ENCODE measurements around the gene PLEKHO1.

DNA sequence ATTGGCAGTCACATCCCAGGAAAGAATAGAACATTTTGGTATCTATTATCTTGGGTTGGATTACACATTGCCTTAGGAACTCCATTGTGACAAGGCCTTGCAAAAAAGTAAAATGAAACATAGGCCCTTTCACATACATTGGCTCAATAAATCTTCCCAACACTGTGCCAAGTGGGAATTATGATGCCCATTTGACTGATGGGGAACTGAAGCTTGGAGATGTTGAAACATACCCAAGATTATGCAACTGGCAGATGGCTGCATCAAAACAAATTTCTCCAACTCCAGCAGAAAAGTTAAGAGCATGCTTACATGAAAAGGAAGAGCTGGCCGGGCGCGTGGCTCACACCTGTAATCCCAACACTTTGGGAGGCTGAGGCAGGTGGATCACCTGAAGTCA lies 26.9 kb downstream of the PLEKHO1 start:
- TF ChIP-seq CTCF (IDR thresholded peaks at IDR 0.05), result no peak
- TF ChIP-seq POLR2A (IDR thresholded peaks at IDR 0.05), result no peak
- TF ChIP-seq POLR2AphosphoS5 (IDR thresholded peaks at IDR 0.05), result no peak
